GM18861 (cell line): Measurements from ENCODE around the gene ACOT7.

ENCODE experiments used
- ATAC-seq: cut with Tn5 transposase; IDR thresholded peaks from one replicate; pipeline ENCODE4 v1.9.1; 2021; ENCODE audit not compliant: unreplicated experiment

ACOT7 gene

DNA sequence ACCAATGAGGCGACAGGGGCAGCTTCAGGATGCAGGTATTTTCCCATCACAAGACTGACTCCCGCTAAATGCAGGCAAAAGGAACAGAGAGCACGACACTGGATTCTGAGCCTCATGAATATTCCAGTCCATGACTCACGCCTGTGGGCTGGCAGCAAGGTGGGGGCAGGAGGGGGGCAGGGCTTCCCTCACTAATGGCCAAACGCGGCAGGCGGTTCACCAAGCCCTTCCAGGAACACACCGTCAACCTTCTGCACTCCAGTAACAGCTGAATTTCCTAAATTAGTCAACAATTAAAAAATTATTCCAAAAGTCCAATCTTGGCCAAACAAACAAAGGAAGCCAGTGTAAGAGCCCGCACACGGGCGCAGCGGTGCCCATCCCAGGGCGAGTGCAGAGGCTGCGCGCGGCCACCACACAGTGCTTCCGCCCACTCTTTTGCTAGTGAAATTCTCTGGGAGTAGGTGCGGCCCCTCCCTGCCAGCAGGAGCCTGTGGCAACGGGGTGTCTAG is 120.1 kb downstream of the ACOT7 start:
- ATAC-seq = no peak

DNA sequence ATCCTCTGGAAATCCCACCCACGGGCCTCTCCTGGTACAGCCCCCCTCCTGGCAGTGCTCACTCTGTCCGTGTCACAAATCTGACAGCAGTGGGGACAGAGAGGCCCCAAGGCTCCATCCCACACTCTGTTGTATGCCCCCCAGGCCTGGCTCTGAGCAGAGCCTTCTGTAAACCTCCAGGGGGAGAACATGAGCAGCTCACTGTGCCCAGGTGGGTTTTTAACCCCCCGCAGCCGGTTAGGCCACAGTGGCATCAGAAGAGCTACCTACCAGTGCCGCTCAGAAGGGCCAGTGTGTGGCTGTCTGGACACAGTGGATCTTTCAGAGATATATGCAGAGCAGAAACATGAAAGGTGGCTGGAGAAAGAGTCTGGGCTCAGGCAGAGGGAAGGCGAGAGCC is 120.7 kb downstream of the ACOT7 start:
- no peak for ATAC-seq

DNA sequence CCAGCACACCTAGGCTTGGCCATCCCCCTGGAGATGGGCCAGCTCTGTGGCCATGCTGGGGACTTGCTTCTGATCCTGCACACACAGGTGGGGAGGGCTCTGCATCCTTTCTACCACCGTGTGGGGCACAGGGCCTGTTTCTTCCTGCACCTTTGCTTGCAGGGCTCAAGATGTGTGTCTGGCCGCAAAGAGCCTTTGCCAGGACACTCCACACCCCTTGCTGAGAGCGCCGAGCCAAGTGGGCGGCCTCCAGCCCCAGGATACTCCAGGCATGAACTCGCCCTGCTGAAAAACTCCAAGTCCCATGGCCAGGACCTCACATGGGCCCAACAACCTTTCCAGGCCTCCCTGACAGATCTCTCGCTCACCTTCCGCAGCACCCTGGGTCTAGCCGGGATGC is 121.1 kb downstream of the ACOT7 start:
- no peak for ATAC-seq

DNA sequence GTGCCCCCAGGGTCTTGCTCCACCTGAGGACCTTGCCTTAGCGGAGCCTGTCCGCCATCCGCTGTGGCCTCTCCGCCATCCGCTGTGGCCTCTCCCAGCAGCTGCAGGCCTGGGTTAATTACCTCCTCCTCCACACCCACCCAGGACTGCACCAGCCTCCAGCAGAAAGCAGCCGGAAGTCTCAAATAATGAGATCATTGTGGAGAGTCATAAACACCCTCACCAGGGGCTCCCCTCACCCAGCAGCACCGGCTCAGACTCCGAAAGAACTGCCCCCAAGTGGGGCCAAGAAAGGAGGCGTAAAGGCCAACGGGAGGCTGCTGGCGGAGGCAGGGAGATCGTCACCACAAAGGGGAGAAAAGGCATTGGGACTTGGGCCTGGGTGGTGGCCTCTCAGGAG is 122.0 kb downstream of the ACOT7 start:
- no peak for ATAC-seq

DNA sequence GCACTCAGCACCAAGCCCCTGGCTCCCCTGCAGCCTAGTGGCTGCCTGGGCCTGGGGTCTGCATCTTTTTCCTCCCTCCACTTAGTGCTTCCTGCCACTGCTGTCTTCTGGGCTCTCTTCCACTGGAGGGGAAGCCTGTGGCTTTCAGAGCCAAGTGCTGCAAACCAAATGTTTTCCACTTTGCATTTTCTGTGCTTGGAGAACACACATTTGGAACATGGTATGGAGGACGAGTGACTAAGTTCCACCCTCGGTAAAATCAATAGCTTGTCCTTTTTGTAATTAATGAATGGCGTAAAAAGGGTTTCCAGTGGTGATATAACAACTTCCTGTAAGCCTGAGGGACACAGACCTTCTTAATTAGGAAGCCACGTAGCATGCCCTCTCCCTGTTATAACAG is 122.6 kb downstream of the ACOT7 start:
- ATAC-seq = no peak

DNA sequence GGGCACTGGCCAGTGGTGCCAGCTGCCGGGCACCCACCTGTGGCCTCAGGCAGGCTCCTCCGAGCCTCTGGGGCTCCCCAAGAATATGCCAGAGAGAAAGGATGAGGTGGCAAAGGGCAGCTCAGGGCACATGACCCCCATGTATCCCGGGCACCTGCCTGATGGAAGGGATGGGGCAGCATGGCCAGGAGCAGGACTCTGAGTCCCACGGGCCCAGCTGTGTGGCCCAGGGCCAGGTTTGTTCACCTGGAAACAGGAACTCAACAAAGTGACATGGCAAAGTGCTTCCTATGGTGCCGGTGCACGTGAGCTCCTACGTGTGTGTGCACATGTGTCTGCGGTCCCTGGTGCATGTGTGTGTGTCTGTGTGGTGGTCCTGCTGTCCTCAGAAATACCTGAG is 123.2 kb downstream of the ACOT7 start:
- ATAC-seq = no peak

DNA sequence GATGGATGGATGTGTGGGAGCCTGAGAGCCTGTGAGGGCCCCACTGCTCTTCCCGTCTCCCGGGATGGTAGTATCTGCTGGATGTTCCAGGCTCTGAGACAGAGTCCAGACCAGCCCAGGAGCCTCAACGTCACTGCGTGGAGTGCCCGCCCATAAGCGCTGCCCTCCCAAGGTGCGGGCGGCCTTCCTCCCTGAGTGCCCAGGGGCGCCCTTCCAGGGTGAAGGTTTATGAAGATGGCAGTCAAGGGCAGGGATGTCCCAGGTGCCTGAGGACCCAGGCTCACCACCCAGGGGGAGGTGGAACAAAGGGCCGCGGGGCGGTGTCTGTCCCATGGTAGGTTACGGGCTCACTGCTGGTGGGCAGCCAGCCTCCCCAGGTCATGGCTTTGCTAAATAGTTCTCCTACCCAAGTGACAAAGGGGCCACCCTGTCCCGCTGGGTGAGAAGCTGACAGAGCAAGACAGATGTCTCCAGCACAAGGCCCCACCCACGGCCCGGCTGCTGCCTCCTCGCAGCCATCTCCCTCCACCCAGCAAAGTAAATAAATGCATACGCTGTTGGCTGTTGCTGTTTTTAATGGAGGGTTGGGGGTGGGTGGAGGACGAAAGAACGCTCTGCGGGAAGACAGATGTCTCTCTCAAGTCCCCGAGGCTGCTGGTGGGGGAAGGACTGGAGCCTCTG is 123.7 kb downstream of the ACOT7 start:
- ATAC-seq = no peak

DNA sequence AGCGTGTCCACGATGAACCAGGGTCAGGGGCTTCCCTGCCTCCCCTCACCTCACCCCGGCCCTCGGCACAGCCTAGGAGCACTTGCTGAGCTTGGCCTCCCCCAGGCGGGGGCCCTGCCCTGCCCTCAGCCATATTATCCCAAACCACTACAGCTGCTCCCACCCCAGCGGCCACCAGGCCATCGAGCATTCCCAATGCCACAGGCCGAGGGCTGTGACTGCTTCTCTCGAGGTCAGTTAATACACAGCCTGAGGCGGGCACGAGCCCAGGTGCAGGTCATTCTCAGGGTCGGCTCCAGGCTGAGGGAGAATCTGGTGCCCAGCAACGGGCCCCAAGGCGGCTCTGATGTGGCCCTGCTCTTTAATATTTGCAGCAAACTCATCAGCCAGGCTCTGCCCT is 124.3 kb downstream of the ACOT7 start:
- ATAC-seq = no peak

DNA sequence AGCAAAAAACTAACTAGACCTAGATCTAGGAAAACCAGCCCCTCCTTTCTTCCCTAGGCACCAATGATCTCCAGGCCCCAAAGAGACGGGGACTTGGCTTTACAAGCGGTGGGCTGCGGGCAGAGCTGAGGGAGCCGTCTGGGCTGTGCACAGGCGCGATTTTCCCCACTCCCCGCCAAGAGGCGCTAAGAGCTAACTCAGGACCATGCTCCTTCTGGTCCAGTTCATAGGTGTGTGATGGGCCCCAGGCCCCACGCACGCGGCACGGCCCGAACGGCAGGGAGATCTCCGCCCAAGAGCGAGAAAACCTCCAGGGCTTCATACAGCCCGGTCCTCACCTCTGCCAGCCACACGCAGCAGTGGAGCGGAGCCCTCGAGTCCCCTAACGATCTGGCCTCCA is 125.2 kb downstream of the ACOT7 start:
- ATAC-seq = no peak

DNA sequence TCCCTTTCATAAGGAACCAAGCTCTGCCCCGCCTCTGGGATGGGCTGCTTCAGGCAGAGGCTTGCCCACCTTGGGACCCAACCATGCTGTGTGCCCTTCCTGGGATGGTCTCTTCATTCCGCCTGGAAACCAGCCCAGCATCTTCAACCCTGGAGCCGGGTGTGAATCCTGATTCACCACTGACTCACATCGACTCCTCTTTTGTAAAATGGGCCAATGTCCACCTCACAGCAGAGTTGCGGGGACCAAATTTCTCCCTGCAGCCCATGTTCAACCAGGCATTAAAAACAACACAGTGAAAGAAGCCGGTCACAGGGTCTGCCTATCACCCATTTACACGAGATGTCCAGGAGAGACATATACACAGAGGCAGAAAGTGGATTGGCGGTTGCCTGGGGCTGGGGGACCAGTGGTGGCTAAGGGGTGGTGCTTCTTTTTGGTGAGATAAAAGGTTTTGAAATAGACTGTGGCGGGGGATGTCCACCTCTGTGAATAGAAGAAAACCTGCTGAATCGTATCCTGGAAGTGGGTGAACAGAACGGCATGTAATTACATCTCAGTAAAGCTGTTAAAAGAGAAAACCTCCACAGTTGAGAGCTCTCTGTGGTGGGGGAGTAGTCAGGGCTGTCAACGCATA is 125.8 kb downstream of the ACOT7 start:
- no peak for ATAC-seq

DNA sequence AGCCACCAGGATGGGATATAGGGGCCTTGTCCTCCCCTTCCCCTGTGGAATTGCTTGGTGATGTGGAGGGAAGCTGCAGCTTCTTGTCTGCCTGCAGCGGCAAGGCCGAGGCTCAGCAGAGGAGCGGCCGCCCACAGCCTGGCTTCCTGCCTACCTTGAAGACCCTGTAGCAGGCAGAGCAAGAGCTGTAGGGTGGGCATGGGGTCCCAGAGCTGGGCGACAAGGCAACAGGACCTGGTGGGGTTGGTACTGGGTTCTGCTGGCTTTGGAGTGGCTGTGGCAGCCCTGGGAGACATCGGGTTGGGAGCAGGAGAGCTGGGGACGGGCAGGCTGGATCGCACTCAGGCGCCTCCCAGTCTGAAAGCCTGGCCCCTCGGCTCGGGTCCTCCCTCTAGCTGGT is 126.9 kb downstream of the ACOT7 start:
- ATAC-seq = no peak

DNA sequence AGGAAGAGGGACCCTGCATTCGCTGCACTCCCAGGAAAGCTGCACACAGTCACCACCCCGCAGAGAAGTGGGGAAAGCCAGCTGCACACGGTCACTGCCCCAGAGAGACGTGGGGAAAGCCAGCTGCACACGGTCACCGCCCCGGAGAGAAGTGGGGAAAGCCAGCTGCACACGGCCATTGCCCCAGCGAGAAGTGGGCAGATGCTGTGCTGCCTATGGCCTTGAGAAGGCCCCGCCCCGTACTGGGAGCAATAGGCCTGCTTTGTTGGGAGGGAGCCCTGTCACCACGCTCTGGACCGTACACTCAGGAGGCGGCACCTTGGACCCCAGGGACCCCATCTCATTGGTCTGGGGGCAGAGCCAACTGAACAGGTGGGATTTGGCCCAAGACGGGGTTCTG is 128.4 kb downstream of the ACOT7 start:
- ATAC-seq = no peak

DNA sequence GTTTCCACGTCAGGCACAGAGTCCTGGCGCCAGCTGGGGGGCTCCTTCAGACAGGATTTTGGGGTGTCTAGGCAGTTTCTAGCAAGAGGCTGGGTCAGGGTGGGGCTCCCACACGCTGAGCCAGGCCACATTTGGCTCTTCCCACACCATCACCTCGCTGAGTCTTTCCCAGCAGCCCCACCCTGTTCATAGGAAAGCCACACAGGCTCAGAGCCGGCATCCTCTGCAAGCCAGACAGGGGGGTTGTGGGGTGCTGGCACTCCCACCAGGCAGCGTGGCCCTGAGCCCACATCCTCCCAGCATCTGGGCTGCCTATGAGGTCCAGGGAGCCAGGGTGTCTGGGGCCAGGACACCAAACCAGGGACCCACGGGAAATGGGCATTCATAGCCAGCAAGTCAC is 129.9 kb downstream of the ACOT7 start:
- no peak for ATAC-seq

DNA sequence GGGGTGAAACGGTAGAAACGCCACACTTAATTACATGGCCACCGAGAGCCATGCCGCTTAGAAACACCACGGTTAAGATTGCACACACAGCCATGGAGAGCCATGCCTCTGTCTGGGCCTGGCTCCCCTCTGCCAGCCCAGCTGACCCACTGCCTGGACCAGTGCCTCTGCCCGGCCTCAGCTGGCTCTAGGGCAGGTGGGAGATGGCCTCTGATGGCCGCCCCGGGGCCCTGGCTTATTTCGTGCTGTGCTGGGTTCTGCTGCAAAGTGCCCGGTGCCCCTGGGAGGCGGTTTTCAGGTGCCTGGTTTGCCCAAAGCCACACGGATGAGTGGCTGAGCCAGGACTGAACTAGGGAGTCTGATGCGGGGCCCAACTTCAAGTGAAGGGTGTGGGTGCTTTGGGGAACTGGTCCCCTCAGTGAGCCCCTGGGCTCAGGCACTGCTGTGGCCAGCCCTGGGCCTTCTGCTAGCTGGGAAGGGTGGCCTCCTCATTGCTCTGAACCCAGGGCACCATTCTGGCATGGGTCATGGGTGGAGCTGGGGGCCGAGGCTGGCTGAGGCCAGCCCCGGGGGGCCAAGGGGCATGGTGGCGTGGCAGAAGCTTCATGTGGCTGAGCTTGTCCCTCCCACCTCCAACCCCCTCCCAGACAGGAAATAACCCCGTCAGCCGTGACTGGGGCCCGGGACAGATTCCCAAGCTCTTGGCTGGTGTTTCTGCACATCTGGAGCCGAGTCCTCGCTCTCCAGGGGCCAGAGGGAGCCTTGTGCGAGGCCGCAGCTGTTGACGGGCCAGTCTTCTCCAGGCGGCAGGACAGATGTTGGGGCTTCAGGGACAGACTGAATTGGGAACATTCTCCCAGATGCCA is 130.8 kb downstream of the ACOT7 start:
- ATAC-seq = no peak

DNA sequence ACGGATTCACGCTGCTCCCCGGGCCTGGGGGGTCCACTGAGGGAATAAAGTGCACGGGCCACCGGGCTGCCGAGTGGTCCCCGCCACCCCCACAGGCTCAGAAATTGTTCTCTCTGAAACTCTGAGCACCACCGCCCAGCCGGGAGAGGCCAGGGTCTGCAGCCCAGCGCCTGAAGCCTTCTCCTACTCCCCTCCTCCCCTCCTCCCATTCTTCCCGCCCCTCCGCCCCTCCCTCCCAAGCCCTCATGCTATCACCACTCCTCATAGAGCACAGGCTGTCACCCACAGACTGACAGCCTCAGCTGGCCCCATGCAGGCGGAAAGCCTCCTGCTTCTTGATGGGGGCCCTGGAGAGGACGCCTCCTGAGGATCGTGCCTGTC is 132.0 kb downstream of the ACOT7 start:
- no peak for ATAC-seq

DNA sequence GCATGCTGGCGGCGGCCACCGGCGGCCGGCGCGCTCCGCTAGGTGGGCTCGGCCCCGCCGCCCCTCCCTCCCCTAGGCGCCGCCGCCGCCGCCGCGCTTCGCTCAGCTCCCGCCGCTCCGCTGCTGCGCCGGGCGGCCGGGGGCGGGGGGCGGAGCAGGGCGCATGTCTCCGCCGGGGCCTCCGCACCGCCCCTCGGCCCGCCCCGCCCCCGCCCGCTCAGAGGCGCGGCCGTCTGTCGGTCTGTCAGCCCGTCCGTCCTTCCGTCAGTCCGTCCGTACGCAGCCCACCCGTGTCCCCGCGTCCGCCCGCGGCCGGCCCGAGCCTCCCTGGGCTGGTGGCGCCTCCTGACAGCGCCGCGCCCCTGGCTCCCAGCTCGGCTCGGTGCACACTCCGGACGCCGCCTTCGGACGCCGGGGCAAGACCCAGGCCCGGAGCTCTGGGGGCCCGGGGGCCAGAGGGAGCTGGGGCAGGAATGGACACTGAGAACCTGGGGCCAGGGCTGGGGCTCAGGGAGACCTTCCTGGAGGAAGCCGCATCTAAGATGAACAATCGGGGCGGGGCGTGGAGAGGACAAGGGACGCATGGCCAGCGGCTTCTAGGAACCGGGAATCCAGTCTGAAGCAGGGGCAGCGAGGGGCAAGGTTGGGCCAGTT is 132.5 kb downstream of the ACOT7 start, which contains the start of gene GPR153:
Gene GPR153 (minus strand): TSS at position 138 of the 654 bp plus-strand sequence. CDS start 6,193 bp downstream, outside the sequence.
- no peak for ATAC-seq

DNA sequence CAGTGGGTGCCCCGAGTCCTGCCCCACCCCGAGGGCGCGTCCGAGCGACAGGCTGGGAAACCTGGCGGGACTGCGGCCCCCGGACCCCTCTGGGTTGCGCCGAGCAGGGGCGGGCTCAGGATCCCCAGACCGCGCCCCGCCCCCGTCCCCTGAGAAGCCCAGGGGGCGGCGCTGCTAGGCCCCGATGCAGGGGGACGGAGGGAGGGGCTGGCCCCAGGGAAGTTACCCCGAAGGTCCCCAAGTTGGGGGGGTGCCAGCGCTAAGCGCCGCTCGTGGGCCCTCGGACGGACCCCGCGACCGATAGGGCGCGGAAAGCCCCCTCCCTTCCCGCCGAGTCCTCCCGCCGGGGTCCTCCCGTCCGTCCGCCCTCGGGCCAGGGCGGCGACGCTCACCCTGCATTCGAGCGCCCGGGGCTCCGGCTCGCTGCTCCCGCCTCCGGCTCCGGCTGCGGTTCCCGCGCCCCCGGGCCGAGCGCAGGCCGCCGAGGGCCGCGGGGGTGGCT is 133.1 kb downstream of the ACOT7 start:
- no peak for ATAC-seq

DNA sequence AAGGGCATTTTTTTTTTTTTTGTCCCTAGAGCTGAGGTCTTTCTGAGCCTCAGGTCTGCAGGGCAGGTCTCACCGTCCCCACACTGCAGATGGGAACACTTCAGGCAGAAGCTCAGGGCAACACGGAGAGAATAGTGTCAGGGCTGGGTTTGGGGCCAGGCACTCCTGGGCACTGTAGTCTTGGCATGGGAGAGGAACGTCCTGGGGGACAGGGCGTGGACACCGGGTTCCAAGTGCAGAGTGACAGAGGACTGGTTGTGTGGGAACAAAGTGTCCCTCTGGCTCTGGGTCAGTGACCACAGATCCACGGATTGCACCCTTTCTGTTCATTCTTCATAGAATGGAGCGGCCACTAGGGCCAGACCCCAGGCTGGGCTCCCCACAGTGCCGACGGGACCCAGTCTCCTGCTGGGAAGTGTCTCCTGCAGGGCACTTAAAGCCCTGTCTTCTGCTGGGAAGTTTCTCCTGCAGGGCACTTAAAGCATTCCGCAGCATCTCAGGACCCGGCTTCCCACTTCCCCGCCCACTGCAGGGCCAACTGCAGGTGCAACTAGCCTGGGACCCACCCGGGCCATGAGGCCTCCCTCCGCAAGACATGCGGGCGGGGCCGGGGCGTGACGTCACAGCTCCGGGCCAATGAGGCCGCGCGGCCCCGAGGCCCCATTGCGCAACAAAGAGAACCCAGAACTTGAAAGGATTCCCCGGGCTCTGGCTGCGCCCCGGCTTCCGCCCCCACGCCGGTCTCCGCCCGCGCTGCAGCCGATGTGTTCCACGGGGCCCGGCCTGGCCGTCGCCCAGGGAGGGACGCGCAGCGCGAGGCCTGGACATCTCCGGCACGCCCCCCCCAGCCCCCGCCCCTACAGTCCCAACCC is 133.8 kb downstream of the ACOT7 start:
- ATAC-seq = no peak

DNA sequence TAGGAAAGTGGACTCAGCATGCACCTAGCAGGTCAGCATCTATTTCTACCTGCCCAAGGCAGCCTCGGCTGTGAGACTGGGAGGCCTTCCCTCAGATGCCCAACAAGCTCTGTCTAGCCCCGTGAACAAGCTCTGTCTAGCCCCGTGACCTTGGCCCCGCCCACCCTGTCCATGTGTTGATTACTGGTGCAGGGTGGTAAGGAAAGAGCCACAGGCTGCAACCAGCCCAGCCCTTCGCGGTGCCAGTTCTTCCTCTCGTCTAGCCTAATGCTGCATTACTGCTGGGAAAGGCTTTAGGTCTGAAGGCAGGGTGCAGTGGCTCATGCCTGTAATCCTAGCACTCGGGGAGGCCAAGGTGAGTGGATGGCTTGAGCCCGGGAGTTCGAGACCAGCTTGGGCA is 134.9 kb downstream of the ACOT7 start:
- ATAC-seq = no peak

DNA sequence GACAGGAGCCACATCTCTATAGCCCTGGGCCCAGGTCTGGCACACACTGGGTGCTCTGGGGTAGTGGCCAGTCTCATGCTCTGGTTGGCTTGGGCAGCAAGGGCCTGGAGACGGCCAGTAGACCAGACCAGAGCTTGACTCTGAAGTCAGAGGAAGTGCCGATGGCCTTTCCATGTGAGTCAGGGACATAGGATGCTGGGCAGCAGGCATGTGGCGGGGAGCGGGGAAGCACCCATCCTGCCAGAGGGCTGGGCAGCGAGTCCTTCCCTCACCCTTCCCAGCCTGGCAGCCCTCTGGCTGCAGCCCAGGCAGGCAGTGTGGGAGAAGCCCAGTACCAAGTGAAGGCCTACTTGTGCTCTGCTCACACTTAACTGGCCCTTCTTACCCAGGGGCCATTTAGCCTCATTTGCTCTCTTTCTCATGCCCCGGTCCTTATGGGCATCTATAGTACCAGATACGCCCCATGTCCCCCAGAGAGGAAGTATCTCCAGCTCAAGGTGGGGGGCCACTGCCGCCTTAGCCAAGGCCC is 136.0 kb downstream of the ACOT7 start:
- no peak for ATAC-seq
